PC-9 (cell line): ENCODE data around the gene CACHD1. TPM values are rescaled to one million over a fixed set of nuclear protein-coding genes. Genes with fewer than 3 reads are reported as not detected.

Experiments
- BruUV-seq: library from RNA; stranded (reverse); fragments of 400-500 nt; replicated peaks from 2 replicates; lab custom pipeline; 2021; lab: Mats Ljungman, UMichigan
- CTCF ChIA-PET: fragments of 300-600 bp; sonication (Branson Sonifier 250); formaldehyde crosslinking; loops from one replicate; lab custom pipeline; 2022; ENCODE audit warnings: antibody characterized with exemption; lab: Charles Lee
- POLR2A ChIA-PET: fragments of 300-600 bp; sonication (Branson Sonifier 250); formaldehyde crosslinking; loops from one replicate; lab custom pipeline; 2022; ENCODE audit warnings: antibody characterized with exemption; ENCODE audit not compliant: unreplicated experiment; lab: Charles Lee
- DNase-seq, 2 experiments: peaks; one replicate each; pipeline versions ENCODE4 v3.0.0 to v3.0.0-alpha.2; 2015 to 2022; ENCODE audit warnings: mixed read lengths in 1 of 2
- H2AFZ ChIP-seq: fragments of 200-600 bp; sonication (generic); 2 replicates; pipeline ENCODE4 v1.8.1; 2017; ENCODE audit warnings: antibody characterized with exemption
- H3F3A ChIP-seq: fragments of 200-600 bp; sonication (generic); 2 replicates; pipeline ENCODE4 v1.8.1; 2017; ENCODE audit warnings: antibody characterized with exemption, mild to moderate bottlenecking, low read depth; ENCODE audit not compliant: insufficient read depth
- H3K27ac ChIP-seq: fragments of 200-600 bp; sonication (generic); 2 replicates; pipeline ENCODE4 v1.6.1; 2016; ENCODE audit warnings: mixed run types
- H3K27me3 ChIP-seq: fragments of 200-600 bp; sonication (generic); 2 replicates; pipeline ENCODE4 v1.6.1; 2016; ENCODE audit warnings: low read depth, mixed run types; ENCODE audit not compliant: insufficient read depth
- H3K36me3 ChIP-seq: fragments of 200-600 bp; sonication (generic); 2 replicates; pipeline ENCODE4 v1.6.1; 2016; ENCODE audit warnings: low read depth, mixed run types
- H3K4me1 ChIP-seq: fragments of 200-600 bp; sonication (generic); replicated peaks from 2 replicates; pipeline ENCODE4 v1.6.1; 2016; ENCODE audit warnings: mixed run types; ENCODE audit not compliant: insufficient read depth
- H3K4me2 ChIP-seq: fragments of 200-600 bp; sonication (generic); 2 replicates; pipeline ENCODE4 v1.6.1; 2017; ENCODE audit warnings: mixed run types
- H3K4me3 ChIP-seq: fragments of 200-600 bp; sonication (generic); 2 replicates; pipeline ENCODE4 v1.6.1; 2016; ENCODE audit warnings: mixed run types
- H3K79me2 ChIP-seq: fragments of 200-600 bp; sonication (generic); 2 replicates; pipeline ENCODE4 v1.6.1; 2017; ENCODE audit warnings: low read depth, mixed run types
- H3K9me2 ChIP-seq: fragments of 200-600 bp; sonication (generic); 2 replicates; pipeline ENCODE4 v1.8.1; 2017; ENCODE audit warnings: mild to moderate bottlenecking; ENCODE audit not compliant: insufficient read depth
- H3K9me3 ChIP-seq: fragments of 200-600 bp; sonication (generic); 2 replicates; pipeline ENCODE4 v1.8.1; 2016; ENCODE audit warnings: low read depth; ENCODE audit not compliant: insufficient read depth
- H4K20me1 ChIP-seq: fragments of 200-600 bp; sonication (generic); 2 replicates; pipeline ENCODE4 v1.8.1; 2017; ENCODE audit not compliant: insufficient read depth
- EZH2 ChIP-seq: fragments of 200-600 bp; sonication (generic); IDR thresholded peaks from 2 replicates; pipeline ENCODE4 v1.8.0; 2017; ENCODE audit warnings: antibody characterized with exemption, low read depth
- intact Hi-C: fragments of 100-400 bp; cut with micrococcal nuclease; formaldehyde crosslinking; loops from one replicate; pipeline ENCODE4 v1.10.0; 2022; ENCODE audit not compliant: unreplicated experiment
- total RNA-seq: library from RNA; stranded (reverse); gene quantifications from 2 replicates; pipeline ENCODE4 v1.2.3, GENCODE V29; 2021
- TF ChIP-seq, protein P1 (sequence below): fragments of 200-600 bp; sonication (generic); conservative IDR thresholded peaks from 2 replicates; pipeline ENCODE4 v1.6.1; 2017; ENCODE audit warnings: mixed run types, antibody characterized with exemption, mild to moderate bottlenecking, moderate library complexity

The CACHD1 gene
- total RNA-seq, 1 experiment from 2014 or later, result 3.1 TPM

DNA sequence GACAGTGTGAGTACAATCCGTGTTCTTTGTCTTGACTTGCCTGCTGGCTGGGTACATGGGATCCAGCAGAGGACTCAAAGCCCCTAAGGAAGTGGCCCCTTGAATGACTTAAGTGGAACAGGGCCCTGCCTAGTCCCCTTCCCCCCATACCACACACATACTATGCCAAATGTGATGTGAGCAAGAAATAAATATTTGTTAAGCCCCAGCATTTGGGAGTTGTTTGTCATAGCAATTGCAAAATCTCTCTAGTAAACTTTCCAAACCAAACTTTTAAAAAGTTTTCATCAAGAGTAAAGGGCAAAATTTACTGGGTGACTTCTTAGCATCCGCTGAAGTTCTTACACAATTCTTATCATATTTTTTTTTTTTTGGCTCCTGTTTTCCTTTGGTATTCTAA is 32.5 kb upstream of the CACHD1 start:
- CTCF ChIA-PET, result no interaction called here

DNA sequence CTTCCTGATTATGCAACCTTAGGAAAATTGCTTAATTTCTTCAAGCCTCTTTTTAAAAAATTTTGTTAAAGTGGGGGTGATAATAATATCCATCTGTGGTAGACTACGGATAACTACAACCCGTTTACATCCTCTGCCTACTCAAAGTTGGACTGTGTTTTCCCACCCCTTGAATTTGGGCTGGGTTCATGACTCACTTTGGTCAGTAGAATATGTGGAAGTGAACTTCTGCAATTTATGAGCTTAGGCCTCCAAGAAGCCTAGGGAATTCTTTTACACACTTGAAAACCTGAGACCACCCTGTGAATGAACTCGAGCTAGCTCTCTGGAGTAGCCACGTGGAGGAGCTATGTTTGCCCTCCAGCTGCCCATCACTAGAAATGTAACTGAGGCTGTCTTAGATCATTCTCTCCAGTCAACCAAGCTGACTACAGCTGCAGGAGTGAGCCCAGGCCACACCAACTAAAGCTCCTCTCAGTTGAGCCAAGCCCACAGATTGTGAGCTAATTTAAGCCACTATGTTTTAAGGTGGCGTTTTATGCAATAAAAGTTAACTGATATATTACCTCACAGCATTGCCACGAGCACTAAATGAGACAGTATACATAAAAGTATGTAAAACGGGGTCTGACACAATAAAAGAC is 29.6 kb upstream of the CACHD1 start:
- no peaks in the 10 kb centered on the region for H3K27me3 ChIP-seq
- TF ChIP-seq, protein P1, sequence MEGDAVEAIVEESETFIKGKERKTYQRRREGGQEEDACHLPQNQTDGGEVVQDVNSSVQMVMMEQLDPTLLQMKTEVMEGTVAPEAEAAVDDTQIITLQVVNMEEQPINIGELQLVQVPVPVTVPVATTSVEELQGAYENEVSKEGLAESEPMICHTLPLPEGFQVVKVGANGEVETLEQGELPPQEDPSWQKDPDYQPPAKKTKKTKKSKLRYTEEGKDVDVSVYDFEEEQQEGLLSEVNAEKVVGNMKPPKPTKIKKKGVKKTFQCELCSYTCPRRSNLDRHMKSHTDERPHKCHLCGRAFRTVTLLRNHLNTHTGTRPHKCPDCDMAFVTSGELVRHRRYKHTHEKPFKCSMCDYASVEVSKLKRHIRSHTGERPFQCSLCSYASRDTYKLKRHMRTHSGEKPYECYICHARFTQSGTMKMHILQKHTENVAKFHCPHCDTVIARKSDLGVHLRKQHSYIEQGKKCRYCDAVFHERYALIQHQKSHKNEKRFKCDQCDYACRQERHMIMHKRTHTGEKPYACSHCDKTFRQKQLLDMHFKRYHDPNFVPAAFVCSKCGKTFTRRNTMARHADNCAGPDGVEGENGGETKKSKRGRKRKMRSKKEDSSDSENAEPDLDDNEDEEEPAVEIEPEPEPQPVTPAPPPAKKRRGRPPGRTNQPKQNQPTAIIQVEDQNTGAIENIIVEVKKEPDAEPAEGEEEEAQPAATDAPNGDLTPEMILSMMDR, result no peak
- no peak for TF ChIP-seq EZH2
- H3K27ac ChIP-seq, result no peak overlapping the region
- H3K36me3 ChIP-seq, result no peaks in the 10 kb centered on the region
- no peaks in the 10 kb centered on the region for H4K20me1 ChIP-seq
- H3K79me2 ChIP-seq, result no peaks in the 10 kb centered on the region
- no TSS peak for BruUV-seq
- H3F3A ChIP-seq, result no peaks in the 10 kb centered on the region
- no peak overlapping the region for H3K4me3 ChIP-seq
- no peaks in the 10 kb centered on the region for H3K9me3 ChIP-seq
- no peak overlapping the region for H3K4me2 ChIP-seq
- intact Hi-C loops, result no loop called here
- no peaks in the 10 kb centered on the region for H3K4me1 ChIP-seq
- DNase-seq, result no peak
- H2AFZ ChIP-seq, result no peak overlapping the region
- ChIA-PET CTCF (no interaction called here), POLR2A (interaction anchor here (0.6 kb wide), 1 partner anchor 1439 kb away, joined by 4 read pairs; no protein-coding TSS in a partner anchor)
- no peaks in the 10 kb centered on the region; the same call in 1 of the 2 replicates for H3K9me2 ChIP-seq

More for the DNA sequence above, 32.5 kb upstream of the CACHD1 start:
- H3K4me1 ChIP-seq, result no peaks in the 10 kb centered on the region
- H3F3A ChIP-seq, result no peaks in the 10 kb centered on the region
- no peaks in the 10 kb centered on the region; the same call in 1 of the 2 replicates for H3K9me2 ChIP-seq
- no peak overlapping the region for H3K4me3 ChIP-seq
- H3K27ac ChIP-seq, result no peak overlapping the region
- intact Hi-C loops, result no loop called here
- no peak for TF ChIP-seq EZH2
- TF ChIP-seq, protein P1, result no peak
- H4K20me1 ChIP-seq, result no peaks in the 10 kb centered on the region
- BruUV-seq, result no TSS peak
- H3K79me2 ChIP-seq, result no peaks in the 10 kb centered on the region
- POLR2A ChIA-PET, result no interaction called here
- no peak for DNase-seq
- H3K27me3 ChIP-seq, result no peaks in the 10 kb centered on the region
- H3K36me3 ChIP-seq, result no peaks in the 10 kb centered on the region
- H3K4me2 ChIP-seq, result no peak overlapping the region
- no peak overlapping the region for H2AFZ ChIP-seq
- no peaks in the 10 kb centered on the region for H3K9me3 ChIP-seq

DNA sequence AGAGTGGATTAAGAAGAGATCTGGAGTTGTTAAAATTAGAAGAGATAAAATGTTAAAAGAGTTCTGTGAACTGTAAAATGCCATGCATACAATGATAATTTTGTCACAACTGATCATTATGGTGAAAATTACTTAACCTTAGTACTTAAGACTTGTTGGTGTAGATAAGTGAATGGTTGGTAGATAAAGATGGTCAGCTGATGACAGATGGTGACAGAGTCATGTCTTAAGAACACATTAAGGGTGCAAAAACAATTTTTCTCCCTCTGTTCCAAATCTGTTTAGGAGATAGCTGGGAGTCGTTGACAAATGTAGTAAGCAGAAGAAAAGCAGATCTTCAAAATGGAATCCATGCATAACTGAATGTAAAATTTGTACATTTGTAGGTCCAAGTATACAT is 18.5 kb upstream of the CACHD1 start:
- H3K9me2 ChIP-seq, result no peaks in the 10 kb centered on the region
- POLR2A ChIA-PET, result no interaction called here
- no peak overlapping the region for H3K27ac ChIP-seq
- H3F3A ChIP-seq, result no peaks in the 10 kb centered on the region
- H3K36me3 ChIP-seq, result no peaks in the 10 kb centered on the region
- no peak overlapping the region for H2AFZ ChIP-seq
- no peaks in the 10 kb centered on the region for H4K20me1 ChIP-seq
- no peaks in the 10 kb centered on the region for H3K27me3 ChIP-seq
- TF ChIP-seq EZH2, result no peak
- TF ChIP-seq, protein P1, result no peak
- BruUV-seq, result no TSS peak
- DNase-seq, result no peak
- H3K4me3 ChIP-seq, result no peak overlapping the region
- no peaks in the 10 kb centered on the region for H3K4me1 ChIP-seq
- H3K79me2 ChIP-seq, result no peaks in the 10 kb centered on the region
- intact Hi-C loops, result no loop called here
- no peaks in the 10 kb centered on the region for H3K9me3 ChIP-seq
- H3K4me2 ChIP-seq, result no peak overlapping the region
- CTCF ChIA-PET, result no interaction called here
